Common myeloid progenitor, CD34-positive (primary cell): ENCODE measurements around the gene C6orf132.

Experiments used
- CTCF ChIA-PET: fragments of 350-600 bp; sonication (Branson Sonifier 250); formaldehyde crosslinking; loops from one replicate; lab custom pipeline; 2021; ENCODE audit warnings: antibody characterized with exemption; lab: Charles Lee
- POLR2A ChIA-PET: fragments of 350-600 bp; sonication (Branson Sonifier 250); formaldehyde crosslinking; loops from one replicate; lab custom pipeline; 2021; ENCODE audit warnings: antibody characterized with exemption; lab: Charles Lee
- DNase-seq, 3 donors: peaks; one replicate each; pipeline versions ENCODE4 v3.0.0 to v3.0.0-alpha.2; 2013
- H3K27ac ChIP-seq, 2 experiments: 1 replicate in 1 of 2; 2 replicates in 1 of 2; pipeline ENCODE4 v1.7.0; 2013; ENCODE audit warnings: inconsistent platforms in 2 of 2, low read length in 2 of 2, mild to moderate bottlenecking in 2 of 2, low read depth in 1 of 2, moderate library complexity in 1 of 2; ENCODE audit not compliant: severe bottlenecking in 2 of 2, insufficient read depth in 1 of 2, poor library complexity in 1 of 2
- H3K27me3 ChIP-seq, 5 experiments: replicated peaks in 2 of 5; 1 replicate in 3 of 5; 2 replicates in 2 of 5; pipeline versions ENCODE4 v1.6.1 to v1.7.0; 2013; ENCODE audit warnings: low read length in 4 of 5, mild to moderate bottlenecking in 2 of 5, moderate library complexity in 2 of 5, inconsistent platforms in 1 of 5; ENCODE audit not compliant: insufficient read depth in 5 of 5, control insufficient read depth in 4 of 5
- H3K36me3 ChIP-seq, 4 experiments: 1 replicate in 2 of 4; 2 replicates in 2 of 4; pipeline versions ENCODE4 v1.6.1 to v1.7.0; 2013; ENCODE audit warnings: low read length in 3 of 4, control low read depth in 1 of 4, mild to moderate bottlenecking in 1 of 4; ENCODE audit not compliant: control insufficient read depth in 4 of 4, insufficient read depth in 4 of 4
- H3K4me1 ChIP-seq, 4 experiments: 1 replicate in 3 of 4; 2 replicates in 1 of 4; pipeline versions ENCODE4 v1.6.1 to v1.7.1; 2013; ENCODE audit warnings: low read length in 3 of 4, mild to moderate bottlenecking in 3 of 4, control low read depth in 1 of 4, inconsistent platforms in 1 of 4, moderate library complexity in 1 of 4; ENCODE audit not compliant: control insufficient read depth in 4 of 4, insufficient read depth in 4 of 4; ENCODE audit errors: control extremely low read depth in 1 of 4
- H3K4me3 ChIP-seq, 7 experiments: 1 replicate in 4 of 7; 2 replicates in 3 of 7; pipeline versions ENCODE4 v1.5.1 to v1.7.0; 2013; ENCODE audit warnings: mild to moderate bottlenecking in 7 of 7, low read length in 6 of 7, moderate library complexity in 6 of 7, inconsistent platforms in 2 of 7, low read depth in 2 of 7, control low read depth in 1 of 7; ENCODE audit not compliant: insufficient read depth in 4 of 7, control insufficient read depth in 1 of 7; ENCODE audit errors: extremely low read depth in 1 of 7
- H3K9me3 ChIP-seq, 5 experiments: 1 replicate in 4 of 5; 2 replicates in 1 of 5; pipeline versions ENCODE4 v1.6.1 to v1.7.1; 2013; ENCODE audit warnings: low read length in 4 of 5, mild to moderate bottlenecking in 2 of 5, inconsistent platforms in 1 of 5, low read depth in 1 of 5, moderate library complexity in 1 of 5; ENCODE audit not compliant: control insufficient read depth in 4 of 5, insufficient read depth in 2 of 5; ENCODE audit errors: control extremely low read depth in 1 of 5
- WGBS: methylation state at CpG from one replicate; pipeline ENCODE4 v1.1.5; 2013; ENCODE audit not compliant: insufficient coverage; 5-methylcytosine and 5-hydroxymethylcytosine counted together

C6orf132 gene

DNA sequence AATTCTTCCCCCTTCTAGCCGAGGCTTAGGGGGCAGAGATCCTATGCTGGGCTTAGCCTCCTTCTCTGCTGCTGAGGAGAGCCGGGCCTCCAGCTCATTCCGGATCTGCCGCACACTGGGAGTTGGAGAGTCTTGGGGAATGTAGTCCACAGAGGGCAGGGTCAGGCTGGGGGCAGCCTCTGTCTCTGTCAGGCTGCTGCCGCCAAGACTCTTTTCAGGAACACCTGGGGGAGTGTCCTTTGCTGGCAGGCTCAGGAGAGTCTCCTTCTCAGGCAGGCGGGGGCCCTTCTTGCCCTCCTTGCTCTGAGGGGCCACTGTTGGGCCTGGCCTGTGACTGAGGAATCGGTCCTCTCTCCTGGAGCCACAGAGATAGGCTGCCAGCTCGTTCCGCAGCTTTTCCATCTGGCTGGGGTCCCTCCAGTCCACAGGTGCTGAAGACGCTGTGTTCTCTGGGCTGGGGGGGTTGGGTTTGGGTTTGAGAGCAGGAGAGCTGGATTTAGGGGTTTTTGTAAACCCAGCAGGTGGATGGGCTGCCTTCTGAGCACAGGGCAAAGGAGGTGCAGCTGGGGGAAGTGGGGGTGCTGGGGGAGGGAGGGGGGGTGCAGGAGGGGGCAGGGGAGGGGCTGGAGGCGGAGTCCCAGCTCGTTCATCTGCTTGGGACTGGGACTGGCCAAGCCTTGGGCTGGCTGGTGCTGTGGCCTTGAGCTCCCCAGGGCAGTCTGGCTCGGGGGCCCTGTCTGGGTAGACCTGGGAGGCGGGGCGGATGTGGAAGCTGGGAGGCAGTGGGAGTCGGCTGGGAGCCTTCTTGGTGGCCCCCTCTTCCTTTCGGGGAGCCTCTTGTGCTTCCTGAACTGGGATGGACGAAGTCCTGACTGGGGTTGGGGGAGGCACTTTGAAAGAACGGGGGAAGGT, 36.1 kb downstream of the C6orf132 start:
- DNase-seq, result no peak
- peaks cover 0 to 3% (median 0%) of the 10 kb centered on the region in 5 experiments for H3K9me3 ChIP-seq
- no peak overlapping the region for H3K27ac ChIP-seq
- ChIA-PET CTCF (interaction anchor here (1.3 to 5.9 kb wide), 2 partner anchors 10 to 14 kb away, joined by 3 to 51 read pairs; no protein-coding TSS in a partner anchor), POLR2A (no interaction called here)
- H3K4me1 ChIP-seq, result peaks cover 0 to 16% (median 12%) of the 10 kb centered on the region in 4 experiments
- H3K27me3 ChIP-seq, result no peaks in the 10 kb centered on the region
- H3K4me3 ChIP-seq, result no peak overlapping the region
- WGBS, result 95% methylated on average over 5 of the region's 19 CpGs
- no peaks in the 10 kb centered on the region for H3K36me3 ChIP-seq

DNA sequence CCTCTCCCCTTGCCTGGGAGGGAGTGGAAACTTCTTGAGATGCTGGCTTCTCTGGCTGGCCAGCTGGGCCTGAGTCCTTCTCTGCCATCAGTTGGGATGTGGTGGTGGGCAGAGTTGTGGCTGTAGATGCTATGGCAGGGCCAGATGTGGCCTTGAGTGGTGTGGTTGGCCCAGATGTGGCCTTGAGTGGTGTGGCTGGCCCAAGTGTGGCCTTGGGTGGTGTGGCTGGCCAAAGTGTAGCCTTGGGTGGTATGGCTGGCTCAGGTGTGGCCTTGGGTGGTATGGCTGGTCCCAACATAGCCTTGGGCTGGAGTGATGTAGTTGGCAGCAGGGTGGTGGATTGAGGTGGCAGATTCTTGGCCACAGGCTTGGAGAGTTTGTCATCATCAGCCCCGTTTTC, 36.7 kb downstream of the C6orf132 start:
- H3K36me3 ChIP-seq, result no peaks in the 10 kb centered on the region
- H3K27ac ChIP-seq, result no peak overlapping the region
- WGBS, result no CpG with 5 or more reads among the region's 1 CpG
- H3K4me1 ChIP-seq, result peaks cover 0 to 16% (median 12%) of the 10 kb centered on the region in 4 experiments
- H3K4me3 ChIP-seq, result no peak overlapping the region
- H3K27me3 ChIP-seq, result no peaks in the 10 kb centered on the region
- H3K9me3 ChIP-seq, result peaks cover 0 to 3% (median 0%) of the 10 kb centered on the region in 5 experiments
- POLR2A ChIA-PET, result no interaction called here
- no peak for DNase-seq
- CTCF ChIA-PET, result interaction anchor here (1.3 to 5.9 kb wide), 6 partner anchors 11 to 59 kb away, joined by 3 to 51 read pairs (median 10); no protein-coding TSS in a partner anchor

GRCh38 chr6:42105156-42105648, 37.2 kb downstream of the C6orf132 start:
- ChIA-PET POLR2A (interaction anchor here (1.2 kb wide), 1 partner anchor 12 kb away, joined by 3 read pairs; no protein-coding TSS in a partner anchor), CTCF (interaction anchor here (0.9 to 5.9 kb wide), 20 partner anchors 9 to 75 kb away, joined by 3 to 51 read pairs (median 6); no protein-coding TSS in a partner anchor)
- no peak overlapping the region for H3K27ac ChIP-seq
- 79% methylated on average over 16 of the region's 17 CpGs for WGBS
- peaks cover 0 to 16% (median 12%) of the 10 kb centered on the region in 4 experiments for H3K4me1 ChIP-seq
- no peaks in the 10 kb centered on the region for H3K27me3 ChIP-seq
- peak; percentile 32 to 66 (median 60) for DNase-seq
- H3K9me3 ChIP-seq, result peaks cover 0 to 2% (median 0%) of the 10 kb centered on the region in 5 experiments
- no peaks in the 10 kb centered on the region for H3K36me3 ChIP-seq
- H3K4me3 ChIP-seq, result peak overlapping the region in 3 of 7 experiments; percentile 50 to 73 (median 69)

DNA sequence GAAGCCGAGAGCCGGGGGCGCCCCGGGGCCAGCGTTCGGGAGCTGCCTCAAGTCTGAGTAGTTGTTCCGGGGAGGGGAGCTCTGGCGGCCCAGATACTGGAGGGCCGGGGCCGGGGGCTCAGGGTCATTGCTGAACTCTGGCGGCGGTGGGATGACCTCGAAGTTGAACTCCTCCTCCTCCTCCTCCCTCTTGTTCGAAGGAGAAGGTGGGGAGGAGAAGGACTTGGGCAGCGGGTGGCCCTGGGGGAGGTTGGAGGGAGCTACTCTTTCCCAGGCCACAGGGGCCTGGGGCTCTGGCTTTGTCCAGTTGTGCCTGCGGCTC, 37.7 kb downstream of the C6orf132 start:
- peaks cover 0 to under 1% (median 0%) of the 10 kb centered on the region in 5 experiments for H3K9me3 ChIP-seq
- peak overlapping the region in 1 of 2 experiments; percentile 64 for H3K27ac ChIP-seq
- H3K36me3 ChIP-seq, result no peaks in the 10 kb centered on the region
- DNase-seq, result no peak
- H3K4me1 ChIP-seq, result peaks cover 0 to 16% (median 12%) of the 10 kb centered on the region in 4 experiments
- H3K27me3 ChIP-seq, result no peaks in the 10 kb centered on the region
- H3K4me3 ChIP-seq, result peak overlapping the region in 6 of 7 experiments; percentile 50 to 79 (median 68)
- ChIA-PET POLR2A (interaction anchor here (0.5 to 1.2 kb wide), 2 partner anchors 12 to 235 kb away, joined by 3 to 5 read pairs; no protein-coding TSS in a partner anchor), CTCF (interaction anchor here (0.8 to 5.9 kb wide), 26 partner anchors 9 to 114 kb away, joined by 3 to 51 read pairs (median 6); no protein-coding TSS in a partner anchor)
- 11% methylated on average over 8 of the region's 16 CpGs for WGBS

DNA sequence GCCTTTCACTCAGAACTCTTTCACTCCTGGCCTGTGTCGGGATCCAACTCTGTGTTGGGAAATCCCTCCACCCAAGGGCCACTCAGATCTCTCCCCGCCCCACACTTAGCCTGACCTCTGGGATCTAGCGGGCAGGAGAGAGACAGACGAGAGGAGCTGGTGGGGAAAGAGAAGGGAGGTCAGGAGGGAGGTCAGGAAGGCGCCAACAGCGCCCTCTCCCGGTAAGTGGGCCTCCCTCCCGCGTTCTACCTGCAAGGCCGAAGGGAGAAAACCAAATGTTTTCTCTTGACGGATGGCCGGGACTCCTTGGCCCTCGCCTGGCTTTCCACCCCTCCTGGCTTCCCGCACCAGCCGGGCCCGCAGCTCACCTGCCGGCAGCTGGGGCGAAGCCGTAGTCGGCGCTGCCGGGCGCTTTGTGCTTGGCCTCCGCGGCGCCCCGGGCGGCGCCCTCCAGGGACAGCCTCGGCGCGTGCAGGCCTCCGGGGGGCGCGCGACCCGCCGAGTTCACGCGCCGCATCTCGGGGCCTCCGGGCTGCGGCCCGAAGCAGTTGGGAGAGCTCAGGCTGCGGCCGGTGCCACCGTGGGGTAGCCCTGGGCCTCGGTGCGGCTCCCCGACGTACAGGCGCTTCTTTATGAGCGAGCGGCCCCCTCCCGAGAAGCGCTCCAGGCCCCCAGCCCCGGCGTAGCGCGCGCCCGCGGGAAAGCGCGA, 38.2 kb downstream of the C6orf132 start:
- Histone ChIP-seq H3K27ac (peak overlapping the region in 1 of 2 experiments; percentile 64), H3K4me3 (peak overlapping the region in 6 of 7 experiments; percentile 50 to 79 (median 68)), H3K9me3 (no peaks in the 10 kb centered on the region), H3K27me3 (no peaks in the 10 kb centered on the region), H3K36me3 (no peaks in the 10 kb centered on the region), H3K4me1 (peaks cover 0 to 16% (median 12%) of the 10 kb centered on the region in 4 experiments)
- WGBS, result 0% methylated on average over 31 of the region's 66 CpGs
- peak; percentile 70 to 81 (median 79) for DNase-seq
- ChIA-PET CTCF (interaction anchor here (0.6 to 5.9 kb wide), 30 partner anchors 8 to 168 kb away, joined by 3 to 51 read pairs (median 4); no protein-coding TSS in a partner anchor), POLR2A (interaction anchor here (0.5 to 1.2 kb wide), 2 partner anchors 13 to 234 kb away, joined by 3 to 5 read pairs; no protein-coding TSS in a partner anchor)

DNA sequence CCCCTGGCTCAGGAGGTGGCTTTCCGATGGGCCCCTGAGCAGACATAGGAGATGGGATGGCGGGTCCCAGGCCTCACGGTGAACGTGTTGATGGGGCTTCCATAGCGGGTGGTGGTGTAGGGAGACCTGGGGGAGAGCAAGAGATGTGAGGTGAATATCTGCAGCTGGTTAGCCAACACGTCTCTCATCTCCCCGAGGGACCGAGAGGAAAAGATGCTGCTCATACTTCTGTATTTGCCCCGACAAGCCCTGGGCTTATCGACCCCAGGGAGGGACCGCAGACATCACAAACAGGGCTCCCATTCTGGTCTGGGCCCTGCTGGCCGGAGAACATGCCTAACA, 38.7 kb downstream of the C6orf132 start:
- POLR2A ChIA-PET, result interaction anchor here (1.2 kb wide), 1 partner anchor 13 kb away, joined by 3 read pairs; no protein-coding TSS in a partner anchor
- H3K4me3 ChIP-seq, result peak overlapping the region in 6 of 7 experiments; percentile 50 to 79 (median 68)
- CTCF ChIA-PET, result interaction anchor here (0.6 to 5.9 kb wide), 24 partner anchors 8 to 168 kb away, joined by 3 to 51 read pairs (median 6); no protein-coding TSS in a partner anchor
- H3K27ac ChIP-seq, result peak overlapping the region in 1 of 2 experiments; percentile 64
- H3K4me1 ChIP-seq, result peaks cover 0 to 16% (median 12%) of the 10 kb centered on the region in 4 experiments
- no peaks in the 10 kb centered on the region for H3K27me3 ChIP-seq
- no peak for DNase-seq
- no peaks in the 10 kb centered on the region for H3K36me3 ChIP-seq
- no peaks in the 10 kb centered on the region for H3K9me3 ChIP-seq
- 93% methylated on average over 12 of the region's 12 CpGs for WGBS
